ENCODE measurements around the gene PRKAG2.
A peak's percentile ranks its signal among the peaks of the same experiment; 100 is the strongest.
"Not testable (repeated sequence)": the region's sequence is repeated elsewhere in the genome, so short reads cannot be mapped to it uniquely, and the experiment has no call there.

Gene PRKAG2

DNA sequence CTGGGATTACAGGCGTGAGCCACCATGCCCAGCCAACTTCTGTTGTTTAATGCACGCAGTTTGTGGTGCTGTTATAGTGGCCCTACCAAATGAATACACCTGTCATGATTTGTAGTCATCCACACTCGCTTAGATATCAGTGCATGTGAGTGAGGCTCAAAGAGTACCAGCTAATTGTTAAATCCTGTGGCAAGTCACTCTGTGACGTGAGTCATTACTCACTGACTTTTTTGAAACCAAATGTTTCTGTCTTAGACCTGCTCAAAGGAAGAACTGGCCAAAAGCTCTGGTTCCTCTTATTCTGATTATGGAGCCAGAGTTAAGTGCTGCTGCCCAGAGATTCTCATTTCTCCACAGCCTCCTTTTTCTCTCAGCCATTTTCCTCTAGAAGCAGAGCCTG, 109.4 kb downstream of the PRKAG2 start:
- DNase-seq (ENCODE audit: low spot score), result no peak

DNA sequence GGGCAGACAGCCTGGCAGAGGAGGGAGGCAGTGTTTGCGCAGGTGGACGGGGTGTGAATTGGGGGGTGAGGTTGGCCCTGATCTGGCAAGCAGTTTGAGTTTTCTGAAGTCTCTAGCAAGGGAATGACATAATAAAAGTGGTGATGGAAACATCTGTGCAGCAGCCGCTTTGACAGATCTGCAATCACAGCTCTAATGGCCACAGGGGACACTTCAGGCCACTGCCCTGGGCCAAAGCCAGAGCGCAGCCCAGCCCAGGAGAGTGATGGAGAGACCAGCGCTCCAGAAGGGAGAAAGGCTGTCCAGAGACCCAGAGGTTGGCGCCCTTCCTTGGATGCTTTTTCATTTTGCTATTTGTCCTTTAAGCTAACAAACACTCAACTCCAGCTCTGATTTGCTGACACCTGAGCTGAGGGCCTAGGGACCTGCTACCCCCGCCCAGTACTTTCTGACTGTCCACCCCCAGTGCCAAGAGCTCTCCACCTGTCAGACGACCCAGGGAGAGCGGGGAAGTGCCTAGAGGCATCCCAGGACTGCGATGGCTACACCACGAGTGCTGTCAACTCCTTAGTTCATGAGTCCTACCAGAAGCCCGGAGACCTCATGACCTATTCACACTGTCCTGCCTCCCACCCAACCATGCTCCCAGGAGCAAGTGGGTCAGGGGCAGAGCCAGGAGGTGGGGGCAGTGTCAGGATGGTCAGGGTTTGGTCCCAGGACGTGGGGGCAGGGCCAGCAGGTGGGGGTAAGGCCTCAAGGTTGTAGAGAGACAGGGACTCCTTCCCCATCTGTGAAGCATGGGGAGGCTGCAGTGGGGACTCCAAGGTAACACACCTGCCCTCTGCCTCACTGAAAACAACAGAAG, 112.6 kb downstream of the PRKAG2 start:
- DNase-seq (ENCODE audit: low spot score), result no peak

DNA sequence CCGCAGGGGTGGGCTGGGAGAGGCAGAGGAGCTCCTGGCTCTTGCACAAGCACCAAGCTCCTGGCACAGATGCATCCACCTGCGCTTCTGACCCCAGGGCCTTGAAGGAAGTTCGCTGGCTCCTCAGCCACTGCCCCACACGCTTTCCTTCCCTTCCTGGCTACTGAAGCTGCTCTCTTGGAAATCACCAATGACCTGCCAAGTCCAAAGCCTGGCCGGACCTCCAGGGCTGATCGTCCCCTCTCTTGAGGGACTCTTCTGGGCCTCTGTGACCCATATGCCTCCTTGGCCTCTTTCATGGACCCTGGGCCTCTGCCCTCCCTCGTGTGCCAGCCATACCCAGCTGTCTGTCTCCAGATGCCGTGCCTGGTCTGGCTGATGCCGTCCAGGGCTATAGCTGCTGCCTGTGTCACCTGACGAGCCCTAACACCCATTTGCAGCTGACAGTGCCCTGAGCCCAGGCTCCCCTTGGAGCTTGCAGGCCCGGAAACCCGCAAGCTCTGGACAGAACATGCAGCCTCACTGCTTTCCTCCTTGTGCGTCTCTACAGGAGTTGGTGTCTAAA, 113.4 kb downstream of the PRKAG2 start:
- no peak for DNase-seq (ENCODE audit: low spot score)

DNA sequence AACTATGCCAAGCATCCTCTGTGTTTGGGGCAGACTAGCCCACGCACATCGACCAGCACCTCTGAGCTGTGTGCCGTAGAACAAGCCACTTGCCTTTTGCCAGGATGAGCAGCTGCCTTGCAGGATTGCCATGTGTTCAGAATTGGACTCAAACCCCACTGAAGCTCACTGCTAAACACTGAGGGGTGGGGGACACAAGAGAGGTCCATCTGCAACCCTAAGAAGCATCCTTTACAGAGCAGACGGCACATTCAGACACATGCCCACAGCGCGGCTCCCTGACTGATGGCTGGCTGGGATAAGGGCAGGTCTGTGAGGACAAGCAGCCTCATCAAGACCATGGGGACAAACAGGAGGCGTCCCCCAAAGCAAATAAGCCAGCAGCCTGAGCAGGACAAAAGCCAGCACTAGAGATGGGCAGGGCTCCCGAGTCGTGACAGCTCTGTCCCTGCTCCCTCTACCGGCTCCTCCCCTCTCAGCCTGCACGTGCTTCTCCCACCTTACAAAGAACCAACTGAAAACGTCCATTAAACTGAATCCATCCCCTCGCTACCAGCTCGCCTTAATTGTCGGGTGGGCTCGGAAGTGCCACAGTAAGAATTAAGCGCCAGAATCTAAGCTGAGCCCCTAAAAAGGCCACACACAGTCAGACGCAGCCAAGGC, 114.2 kb downstream of the PRKAG2 start:
- no peak for DNase-seq (ENCODE audit: low spot score)

DNA sequence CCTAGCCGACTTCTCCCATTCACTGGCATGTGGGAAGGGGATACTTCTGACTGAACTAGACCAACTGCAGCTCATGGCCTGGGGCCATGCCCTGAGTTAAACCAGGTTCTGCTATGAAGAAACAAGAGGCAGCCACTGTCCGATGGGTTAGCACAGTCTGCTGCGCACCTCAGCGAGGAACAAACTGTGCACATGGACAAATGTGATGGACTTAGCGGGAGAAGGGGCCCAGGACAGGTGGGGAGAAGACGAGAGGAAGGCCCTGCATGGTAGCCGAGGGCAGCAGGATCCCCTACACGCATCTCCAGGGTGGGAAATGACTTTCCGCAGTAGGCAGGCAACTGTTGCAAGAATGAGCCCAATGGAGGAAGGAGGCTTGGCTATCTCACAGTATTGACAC, 115.0 kb downstream of the PRKAG2 start:
- no peak for DNase-seq (ENCODE audit: low spot score)

DNA sequence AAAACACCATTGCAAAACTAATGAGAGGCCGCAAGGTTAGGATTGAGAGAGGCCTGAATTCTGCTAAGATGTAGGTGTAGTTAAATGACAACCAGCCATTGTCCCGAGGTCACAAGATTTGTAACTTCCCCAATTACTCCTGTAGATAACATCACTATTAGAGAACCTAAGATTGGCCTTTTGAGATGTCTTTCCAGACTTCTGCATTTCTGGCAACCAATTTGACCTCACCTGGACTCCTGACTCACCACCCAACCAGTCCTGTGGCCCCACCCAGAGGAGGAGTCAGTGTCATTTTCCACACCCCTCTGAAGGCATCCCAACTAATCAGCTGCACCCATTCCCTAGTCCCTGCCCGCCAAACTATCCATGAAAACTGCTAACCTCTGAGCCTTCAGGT, 115.7 kb downstream of the PRKAG2 start:
- peak; percentile 23 for DNase-seq (ENCODE audit: low spot score)

DNA sequence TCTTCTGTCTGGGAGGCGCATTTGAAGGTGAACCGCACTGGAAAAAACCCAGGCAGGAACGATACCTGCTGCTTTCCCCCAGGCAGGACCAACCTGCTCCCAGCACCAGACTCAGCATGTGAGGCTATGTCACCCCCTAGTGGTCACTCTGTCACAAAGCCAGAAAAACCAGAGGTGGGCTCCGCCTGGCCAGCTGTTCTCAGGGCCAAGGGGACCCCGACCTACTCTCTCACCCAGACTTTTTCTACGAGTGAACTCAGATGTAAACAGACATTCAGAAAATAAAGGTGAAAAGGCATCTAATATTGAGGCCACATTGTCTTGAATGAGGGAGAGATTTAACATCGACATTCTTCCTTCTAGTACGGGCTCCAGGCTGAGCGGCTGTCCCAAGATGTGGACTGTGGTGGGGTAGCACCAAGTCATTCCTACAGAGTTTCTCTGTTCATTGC, 117.3 kb downstream of the PRKAG2 start:
- peak; percentile 73 for DNase-seq (ENCODE audit: low spot score)

DNA sequence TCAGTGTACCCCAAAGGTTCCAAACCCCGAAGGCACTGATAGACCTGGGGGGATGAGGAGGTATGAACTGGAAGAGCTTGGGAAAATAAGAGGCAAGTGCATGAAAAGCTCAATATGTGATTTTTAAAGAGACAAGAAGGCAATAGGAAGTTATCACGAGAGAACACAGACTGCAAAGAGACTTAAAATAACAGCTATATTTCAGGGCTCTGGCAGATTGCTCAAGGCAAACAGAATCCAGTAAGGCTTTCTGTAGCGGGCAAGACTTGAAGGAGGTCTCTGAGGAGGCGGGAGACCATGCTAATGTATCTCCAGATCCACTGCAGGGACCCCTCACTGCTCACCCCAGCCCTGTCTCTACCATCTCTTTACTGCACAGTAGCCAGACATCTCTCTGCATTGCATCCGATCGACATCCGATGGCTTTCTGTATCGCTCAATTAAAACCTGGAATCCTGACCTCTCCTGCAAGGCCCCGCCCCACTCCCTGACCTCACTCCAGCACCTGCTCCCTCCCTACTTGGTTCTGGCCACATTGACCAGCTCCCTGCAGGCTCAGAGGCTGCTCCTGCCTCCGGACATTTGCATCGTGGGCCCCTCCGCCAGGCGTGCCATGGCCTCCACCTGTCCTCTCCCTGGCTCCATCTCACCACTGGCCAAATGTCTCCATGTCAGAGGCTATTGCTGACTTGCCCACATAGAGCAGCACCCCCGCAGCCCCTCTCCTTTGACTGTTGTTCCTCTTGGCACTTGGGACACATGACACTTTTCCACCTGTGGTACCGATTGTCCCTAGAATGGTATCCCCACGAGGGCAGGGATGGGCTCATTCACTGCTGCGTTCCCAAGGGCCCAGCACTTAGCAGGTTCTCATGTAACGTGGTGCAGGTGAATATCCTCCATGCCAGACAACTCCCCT, 118.0 kb downstream of the PRKAG2 start:
- no peak for DNase-seq (ENCODE audit: low spot score)

DNA sequence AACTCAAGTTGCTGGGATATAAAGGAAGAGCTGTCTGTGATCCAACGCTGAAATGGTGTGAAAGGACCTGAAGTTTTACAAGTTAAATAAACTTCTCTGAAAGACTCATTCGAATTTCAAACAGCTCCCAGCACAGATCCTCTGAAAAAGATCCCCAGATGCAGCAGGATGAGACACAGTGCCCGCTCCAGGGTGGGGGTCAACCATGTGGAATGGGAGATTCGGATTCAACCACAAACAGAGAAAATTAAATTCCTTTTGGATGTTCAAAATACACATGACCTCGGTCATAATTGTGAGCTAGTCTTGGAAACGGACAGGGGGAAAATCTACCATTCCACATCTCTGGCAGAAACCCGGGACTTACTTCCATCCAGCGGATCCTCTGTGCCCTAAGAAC, 119.6 kb downstream of the PRKAG2 start:
- no peak for DNase-seq (ENCODE audit: low spot score)

DNA sequence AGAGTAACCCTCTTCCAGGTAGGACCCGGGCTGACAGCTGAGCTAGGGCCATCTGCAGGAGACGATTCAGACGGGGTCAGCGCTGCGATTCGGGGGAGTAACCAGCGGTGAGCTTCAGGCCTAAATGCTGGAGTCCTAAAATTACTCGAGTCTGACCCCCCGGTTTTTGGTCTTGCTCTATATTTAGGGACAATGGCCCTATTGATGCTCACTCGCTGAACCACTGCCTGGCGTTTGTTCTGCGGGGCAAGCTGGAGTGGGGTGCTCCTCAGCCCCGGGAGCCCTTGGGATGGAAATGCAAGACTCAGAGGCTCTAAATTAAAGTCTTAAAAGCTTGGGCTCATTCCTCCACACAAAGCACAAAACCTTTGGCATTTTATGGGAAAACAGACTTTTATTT, 120.0 kb downstream of the PRKAG2 start:
- DNase-seq (ENCODE audit: low spot score), result no peak

DNA sequence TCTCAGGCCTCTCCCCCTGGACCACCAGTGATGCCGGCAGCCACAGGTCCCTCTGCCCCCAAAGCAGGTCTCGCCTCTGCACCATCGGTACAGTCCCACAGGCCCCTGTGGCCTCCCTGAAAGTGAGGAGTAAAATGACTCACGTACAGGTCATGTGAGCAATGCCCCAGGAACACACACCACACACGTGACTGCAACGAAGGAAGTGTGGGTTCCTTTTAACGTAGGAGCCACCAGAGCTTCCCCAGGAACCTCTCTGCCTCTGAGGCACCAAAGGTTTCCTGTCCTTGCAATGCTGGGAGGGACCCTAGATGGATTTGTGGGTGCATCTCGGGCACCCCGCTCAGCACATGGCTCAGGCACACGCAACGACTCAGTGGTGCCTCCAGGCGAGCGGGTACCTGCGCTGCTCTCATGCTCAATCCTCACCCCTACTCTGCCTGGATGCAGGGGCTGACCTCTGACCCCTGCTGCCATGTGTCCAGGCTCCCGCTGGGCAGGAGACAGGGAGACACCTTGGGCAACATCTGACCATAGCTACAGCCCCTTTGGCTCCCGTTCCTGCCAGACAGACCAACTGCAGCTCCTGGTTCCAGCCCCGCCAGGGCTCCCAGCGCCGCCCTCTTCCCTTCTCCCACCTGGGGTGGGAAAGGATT, 120.7 kb downstream of the PRKAG2 start:
- DNase-seq (ENCODE audit: low spot score), result peak; percentile 36

DNA sequence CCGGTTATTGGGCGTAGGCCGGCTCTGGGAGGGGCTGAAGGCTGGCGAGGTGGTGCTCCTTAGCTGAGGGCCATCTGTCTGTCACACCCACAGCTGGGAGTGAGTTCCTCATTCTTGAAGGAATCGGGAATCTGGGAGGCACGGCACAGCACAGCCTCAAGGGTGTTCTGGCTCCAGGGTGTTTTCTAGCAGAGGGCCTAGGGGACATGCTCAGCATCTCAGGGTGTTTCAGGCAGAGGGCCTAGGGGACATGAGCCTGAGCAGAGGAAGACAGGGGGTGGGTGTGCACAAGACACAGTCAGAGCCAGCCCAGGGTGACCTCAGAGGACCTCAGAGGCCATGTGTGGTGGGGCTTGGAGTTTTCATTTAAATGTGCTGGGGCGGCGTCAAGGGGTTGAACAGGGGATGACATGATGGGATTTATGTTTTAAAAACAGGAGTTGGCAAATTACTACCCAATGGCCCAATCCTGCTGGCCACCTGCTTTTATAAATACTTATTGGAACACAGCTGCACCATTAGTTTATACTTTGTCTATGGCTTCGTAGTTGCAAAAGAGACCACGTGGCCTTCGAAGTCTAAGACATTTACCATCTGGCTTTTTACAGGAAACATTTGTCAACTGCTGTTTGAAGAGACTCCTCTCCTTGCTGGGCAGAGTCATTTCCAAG, 121.6 kb downstream of the PRKAG2 start:
- no peak for DNase-seq (ENCODE audit: low spot score)

DNA sequence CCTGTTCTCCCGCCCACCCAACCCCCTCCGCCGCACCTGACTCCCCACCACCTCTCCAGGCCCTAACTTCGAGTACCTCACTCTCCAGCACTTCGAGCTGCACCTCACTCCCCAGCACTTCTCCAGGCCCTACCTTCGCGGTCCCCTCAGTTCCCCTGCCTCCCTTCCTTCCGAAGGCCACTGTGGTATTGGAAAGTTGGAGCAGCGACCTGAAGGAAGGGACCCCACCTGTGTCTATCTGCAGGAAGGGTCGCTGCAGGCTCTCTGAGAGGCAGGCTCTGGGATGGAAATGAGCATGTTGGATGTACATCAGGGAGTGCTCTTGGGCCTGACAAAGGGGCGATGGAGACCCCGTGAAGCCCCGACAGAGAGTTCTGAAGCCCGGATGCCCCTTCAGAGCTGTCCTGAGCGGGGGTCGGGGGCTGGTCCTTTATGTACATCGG, 122.2 kb downstream of the PRKAG2 start:
- no peak for DNase-seq (ENCODE audit: low spot score)

DNA sequence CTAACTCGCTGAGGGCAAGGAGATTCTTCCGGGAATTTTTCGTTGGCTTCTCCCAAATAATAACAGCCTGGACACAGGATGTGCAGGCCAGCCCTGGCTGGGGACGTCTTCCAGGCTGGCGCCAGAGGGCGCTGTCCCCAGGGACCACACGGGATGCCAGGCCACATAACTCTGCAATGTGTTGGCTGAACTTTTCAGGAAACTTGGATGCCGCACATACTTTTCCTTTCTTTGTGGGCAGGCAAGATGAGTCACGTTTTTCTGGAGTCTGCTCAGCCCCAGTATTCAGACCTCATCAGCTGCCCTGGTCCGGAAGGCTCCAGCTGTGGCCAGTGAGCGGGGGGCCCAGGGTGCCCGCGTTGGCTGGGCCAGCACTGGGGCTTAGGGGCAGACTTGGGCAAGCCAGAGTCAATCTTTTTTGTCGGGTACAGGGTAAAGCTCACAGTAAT, 122.7 kb downstream of the PRKAG2 start:
- peak; percentile 94 for DNase-seq (ENCODE audit: low spot score)

DNA sequence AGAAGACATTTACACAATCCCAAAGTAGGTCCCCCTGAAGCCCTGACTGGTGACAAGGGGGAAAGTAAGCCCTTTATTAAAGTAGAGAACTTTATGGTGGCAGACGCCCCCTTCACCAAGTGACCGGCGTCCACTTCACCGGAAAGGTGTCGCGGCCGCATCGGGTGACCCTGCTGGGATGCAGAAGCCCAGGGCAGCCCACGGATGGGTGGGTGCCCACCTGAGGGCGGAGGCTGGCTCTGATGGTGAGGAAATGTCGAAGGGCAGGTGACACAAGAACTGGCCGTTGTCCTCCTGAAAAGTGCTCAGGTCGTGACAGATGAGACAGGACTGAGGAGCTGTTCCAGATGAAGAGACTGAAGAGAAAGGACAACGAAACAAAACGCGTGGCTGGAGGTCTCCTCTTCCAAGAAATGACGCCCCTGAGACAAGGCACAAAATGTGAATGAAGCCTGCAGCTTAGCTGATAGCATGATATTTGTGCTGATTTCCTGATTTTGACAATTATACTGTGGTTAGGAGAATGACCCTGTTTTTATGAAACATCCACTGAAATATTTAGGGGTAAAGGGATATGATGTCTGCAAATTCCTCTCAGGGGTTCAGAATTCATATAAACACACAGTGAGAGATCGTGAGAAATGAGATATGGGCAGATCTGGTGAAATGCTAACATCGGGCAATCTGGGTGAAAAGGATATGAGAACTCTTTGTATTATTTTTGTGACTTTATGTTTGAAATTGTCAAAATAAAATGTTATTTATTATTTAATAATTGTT, 123.9 kb downstream of the PRKAG2 start:
- no peak for DNase-seq (ENCODE audit: low spot score)

DNA sequence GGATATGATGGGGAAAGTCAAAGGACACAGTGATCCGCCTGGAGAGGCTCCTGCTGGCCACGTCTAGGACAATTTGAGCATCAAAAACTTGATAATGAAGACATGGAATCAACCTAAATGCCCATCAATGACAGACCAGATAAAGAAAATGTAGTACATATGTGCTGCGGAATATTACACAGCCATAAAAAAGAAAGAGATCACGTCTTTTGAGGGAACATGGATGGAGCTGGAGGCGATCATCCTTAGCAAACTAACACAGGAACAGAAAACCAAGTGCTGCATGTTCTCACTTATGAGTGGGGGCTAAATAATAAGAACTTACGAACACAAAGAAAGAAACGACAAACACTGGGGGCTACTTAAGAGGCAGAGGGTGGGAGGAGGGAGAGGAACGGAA, 124.9 kb downstream of the PRKAG2 start:
- no peak for DNase-seq (ENCODE audit: low spot score)

DNA sequence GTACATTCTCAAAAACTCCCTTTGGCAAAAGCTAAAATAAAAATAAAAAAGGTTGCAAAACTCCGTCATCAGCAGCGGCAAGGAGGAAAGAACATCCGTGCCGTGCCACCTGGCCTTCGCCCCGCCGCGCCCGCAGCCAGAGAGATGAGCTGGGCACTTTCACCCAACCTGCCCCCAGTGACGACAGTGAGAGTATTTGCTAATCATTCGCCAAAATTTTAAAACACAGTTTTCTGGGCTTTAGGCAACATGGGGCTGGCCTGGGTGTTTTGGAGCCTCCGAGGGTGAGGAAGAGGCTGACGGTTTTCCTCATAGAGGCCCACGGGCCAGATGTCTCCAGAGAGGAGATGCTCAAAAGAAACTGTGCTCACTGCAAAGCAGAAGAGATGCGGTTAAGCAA, 128.2 kb downstream of the PRKAG2 start:
- DNase-seq (ENCODE audit: low spot score), result no peak

DNA sequence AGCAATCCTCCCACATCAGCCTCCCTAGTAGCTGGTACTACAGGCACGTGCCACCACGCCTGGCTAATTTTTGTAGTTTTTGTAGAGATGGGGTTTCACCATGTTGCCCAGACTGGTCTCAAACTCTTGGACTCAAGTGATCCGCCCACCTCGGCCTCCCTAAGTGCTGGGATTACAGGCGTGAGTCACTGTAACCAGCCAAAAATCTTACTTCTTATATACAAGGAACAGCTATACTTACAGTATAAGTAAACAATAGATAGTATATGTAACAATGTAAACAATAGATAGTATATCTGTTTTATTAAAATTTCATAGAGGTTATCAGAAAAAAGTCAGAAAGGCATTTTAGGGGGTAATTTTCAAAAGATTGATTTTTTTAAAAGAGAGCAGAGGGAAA, 128.9 kb downstream of the PRKAG2 start:
- not testable (repeated sequence) for DNase-seq (ENCODE audit: low spot score)

DNA sequence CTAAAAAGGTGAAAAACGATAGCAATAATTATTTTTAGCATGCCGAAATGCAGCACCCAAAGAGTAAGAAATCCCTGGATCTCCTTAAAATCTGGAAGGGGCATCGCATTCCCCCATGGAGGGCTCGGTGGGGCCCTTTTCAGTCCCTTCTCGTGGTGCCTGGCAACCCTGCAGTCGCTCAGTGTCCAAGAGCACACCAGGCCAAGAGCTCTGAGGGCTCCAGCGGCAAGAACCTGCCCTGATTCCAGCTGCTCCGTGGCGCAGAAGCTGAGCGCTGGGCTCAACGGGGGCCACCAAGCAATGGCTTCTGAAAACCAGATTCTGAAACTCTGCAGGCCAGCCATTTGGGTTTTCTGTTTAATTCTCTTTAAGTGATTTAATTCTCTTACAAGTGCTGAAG, 131.2 kb downstream of the PRKAG2 start:
- DNase-seq (ENCODE audit: low spot score), result no peak
